ENCODE measurements around the gene SYNE1.
"Not testable (repeated sequence)": the region's sequence is repeated elsewhere in the genome, so short reads cannot be mapped to it uniquely, and the experiment has no call there.

SYNE1 gene

GRCh38 chr6:152330961-152331360, 306.2 kb downstream of the SYNE1 start:
- no peak overlapping the region for H3K4me3 ChIP-seq (ENCODE audit: low read depth in 1 of 2, low read length in 1 of 2)
- H3K9me3 ChIP-seq: no peaks in the 10 kb centered on the region
- H3K27me3 ChIP-seq: no peaks in the 10 kb centered on the region
- no peak overlapping the region for H3K27ac ChIP-seq
- peaks cover 2 to 5% of the 10 kb centered on the region in 2 experiments for H3K4me1 ChIP-seq (ENCODE audit: control insufficient read depth in 1 of 2, insufficient read depth in 1 of 2, low read depth in 1 of 2, low read length in 1 of 2)
- no peak for TF ChIP-seq CTCF (IDR thresholded peaks at IDR 0.05)
- peaks cover 86% of the 10 kb centered on the region for H3K36me3 ChIP-seq

DNA sequence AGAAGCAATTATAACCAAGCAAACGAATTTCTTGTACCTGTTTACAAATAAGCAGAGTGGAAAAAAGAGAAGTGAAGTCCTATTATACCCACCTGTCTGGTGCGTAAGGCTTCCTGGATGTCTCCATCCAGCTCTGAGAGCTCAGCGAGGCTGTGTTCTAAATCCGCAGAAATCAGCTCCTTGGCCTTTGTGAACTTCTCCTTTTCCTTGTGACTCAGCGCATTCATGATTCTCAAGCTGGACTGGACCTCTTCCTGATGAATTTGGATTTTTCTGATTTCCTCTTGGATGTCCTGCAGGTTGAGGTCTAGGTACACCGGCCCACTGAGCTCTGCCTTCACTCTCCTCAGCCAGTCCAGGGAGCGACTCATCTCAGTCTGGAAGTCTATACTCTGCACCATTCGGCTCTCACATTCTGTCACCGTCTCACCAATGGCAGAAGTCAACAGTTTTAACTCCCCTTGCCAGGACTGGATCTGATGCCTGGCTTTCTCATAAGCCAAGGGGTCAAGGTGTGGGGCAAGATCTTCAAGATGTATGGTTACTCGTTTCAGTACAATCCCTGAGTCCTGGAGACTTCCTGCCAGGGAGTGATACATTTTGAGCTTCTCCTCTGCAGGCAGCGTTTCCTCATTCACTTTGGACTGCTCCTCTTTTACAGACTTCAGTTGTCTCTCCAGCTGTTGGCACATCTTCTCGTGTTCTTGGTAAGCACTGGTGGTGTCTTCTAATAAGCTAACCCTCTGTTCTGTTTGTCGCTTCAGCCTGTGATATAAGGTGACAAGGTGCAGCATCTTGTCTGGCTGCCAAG, 307.3 kb downstream of the SYNE1 start:
- H3K27ac ChIP-seq: peak overlapping the region; percentile 66
- TF ChIP-seq CTCF (IDR thresholded peaks at IDR 0.05): no peak
- no peaks in the 10 kb centered on the region for H3K27me3 ChIP-seq
- H3K4me3 ChIP-seq (ENCODE audit: low read depth in 1 of 2, low read length in 1 of 2): no peak overlapping the region
- H3K36me3 ChIP-seq: peaks cover 87% of the 10 kb centered on the region
- peaks cover 2 to 5% of the 10 kb centered on the region in 2 experiments for H3K4me1 ChIP-seq (ENCODE audit: control insufficient read depth in 1 of 2, insufficient read depth in 1 of 2, low read depth in 1 of 2, low read length in 1 of 2)
- no peaks in the 10 kb centered on the region for H3K9me3 ChIP-seq

GRCh38 chr6:152328200-152328599, 309.0 kb downstream of the SYNE1 start:
- H3K9me3 ChIP-seq; H3K27ac ChIP-seq; H3K4me1 ChIP-seq (ENCODE audit: control insufficient read depth in 1 of 2, insufficient read depth in 1 of 2, low read depth in 1 of 2, low read length in 1 of 2); H3K27me3 ChIP-seq; H3K4me3 ChIP-seq (ENCODE audit: low read depth in 1 of 2, low read length in 1 of 2): not testable (repeated sequence)
- H3K36me3 ChIP-seq: peaks cover 87% of the 10 kb centered on the region

GRCh38 chr6:152323376-152323775, 313.8 kb downstream of the SYNE1 start:
- no peaks in the 10 kb centered on the region for H3K27me3 ChIP-seq
- no peak overlapping the region for H3K4me3 ChIP-seq (ENCODE audit: low read depth in 1 of 2, low read length in 1 of 2)
- no peaks in the 10 kb centered on the region for H3K9me3 ChIP-seq
- no peak overlapping the region for H3K27ac ChIP-seq
- TF ChIP-seq CTCF (IDR thresholded peaks at IDR 0.05): no peak
- no peaks in the 10 kb centered on the region for H3K4me1 ChIP-seq (ENCODE audit: control insufficient read depth in 1 of 2, insufficient read depth in 1 of 2, low read depth in 1 of 2, low read length in 1 of 2)
- H3K36me3 ChIP-seq: peaks cover 88% of the 10 kb centered on the region

GRCh38 chr6:152318278-152318677, 318.9 kb downstream of the SYNE1 start:
- TF ChIP-seq CTCF (IDR thresholded peaks at IDR 0.05): no peak
- Histone ChIP-seq H3K27me3 (no peaks in the 10 kb centered on the region), H3K4me3 (ENCODE audit: low read depth in 1 of 2, low read length in 1 of 2) (no peak overlapping the region), H3K27ac (no peak overlapping the region), H3K4me1 (ENCODE audit: control insufficient read depth in 1 of 2, insufficient read depth in 1 of 2, low read depth in 1 of 2, low read length in 1 of 2) (no peaks in the 10 kb centered on the region), H3K9me3 (no peaks in the 10 kb centered on the region), H3K36me3 (peaks cover 96% of the 10 kb centered on the region)

GRCh38 chr6:152316024-152316423, 321.1 kb downstream of the SYNE1 start:
- H3K27ac ChIP-seq: no peak overlapping the region
- peaks cover 92% of the 10 kb centered on the region for H3K36me3 ChIP-seq
- no peaks in the 10 kb centered on the region for H3K27me3 ChIP-seq
- H3K4me3 ChIP-seq (ENCODE audit: low read depth in 1 of 2, low read length in 1 of 2): no peak overlapping the region
- no peak for TF ChIP-seq CTCF (IDR thresholded peaks at IDR 0.05)
- no peaks in the 10 kb centered on the region for H3K9me3 ChIP-seq
- H3K4me1 ChIP-seq (ENCODE audit: control insufficient read depth in 1 of 2, insufficient read depth in 1 of 2, low read depth in 1 of 2, low read length in 1 of 2): no peaks in the 10 kb centered on the region

Measured in neutrophil (primary cell).